ENCODE data around the gene SPRN. TPM values are rescaled to one million over a fixed set of nuclear protein-coding genes. Genes with fewer than 3 reads are reported as not detected.

The SPRN gene
- total and polyA plus RNA-seq, 2 of the 4 experiments (the other 2 are of a cell fraction): 0.36 to 2.3 TPM

DNA sequence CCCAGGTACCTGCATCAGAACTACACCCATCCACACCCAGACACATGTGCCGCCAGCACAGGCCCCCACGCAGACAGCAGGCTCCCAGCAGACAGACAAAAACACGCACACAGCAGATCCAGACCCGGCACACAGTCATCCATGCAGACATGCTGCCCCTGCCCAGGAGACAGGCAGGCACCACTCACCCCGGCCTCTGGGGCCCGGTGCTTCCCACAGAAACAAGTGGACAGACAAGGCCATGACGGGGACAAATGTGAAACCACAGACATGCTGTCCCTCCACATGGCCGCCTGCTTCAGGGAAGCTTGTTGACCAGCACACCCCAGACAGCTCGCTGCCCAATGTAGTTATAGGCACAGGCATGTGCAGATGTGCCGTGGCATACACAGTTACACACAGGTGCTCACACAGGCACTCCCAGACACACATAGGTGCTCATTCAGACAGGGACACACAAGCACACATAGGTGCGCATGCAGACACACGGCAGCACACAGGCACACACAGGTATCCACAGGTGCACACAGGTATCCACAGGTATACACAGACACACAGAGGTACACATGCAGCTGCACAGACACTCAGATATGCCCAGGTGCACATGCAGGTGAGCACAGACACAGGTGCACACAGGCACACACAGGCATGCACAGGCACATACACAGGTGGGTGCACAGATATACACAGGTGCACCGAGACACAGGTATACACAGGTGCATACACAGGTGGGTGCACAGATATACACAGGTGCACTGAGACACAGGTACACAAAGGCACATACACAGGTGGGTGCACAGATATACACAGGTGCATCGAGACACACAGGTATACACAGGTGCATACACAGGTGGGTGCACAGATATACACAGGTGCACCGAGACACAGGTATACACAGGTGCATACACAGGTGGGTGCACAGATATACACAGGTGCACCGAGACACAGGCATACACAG, 18.8 kb upstream of the SPRN start:
- TF ChIP-seq FOS (IDR thresholded peaks at IDR 0.05; ENCODE audit: low read depth, low read length): no peak
- TF ChIP-seq RFX5 (IDR thresholded peaks at IDR 0.05; ENCODE audit: low read depth, low read length): no peak
- no peak for TF ChIP-seq NFE2L2 (IDR thresholded peaks at IDR 0.05; ENCODE audit: low read depth, low read length)
- no peak for TF ChIP-seq CHD1 (IDR thresholded peaks at IDR 0.05; ENCODE audit: low read depth, low read length)
- no peak for TF ChIP-seq CEBPB (IDR thresholded peaks at IDR 0.05; ENCODE audit: low read depth, low read length)
- no peak for TF ChIP-seq RCOR1 (IDR thresholded peaks at IDR 0.05; ENCODE audit: insufficient replicate concordance, low read length)
- TF ChIP-seq BHLHE40 (IDR thresholded peaks at IDR 0.05; ENCODE audit: low read depth, low read length): no peak
- no peak overlapping the region for H2BK120ac ChIP-seq (ENCODE audit: low read depth, low read length)
- DNase-seq (no peak), ATAC-seq (ENCODE audit: low read depth) (no peak)
- no peak overlapping the region for H3K4me2 ChIP-seq (ENCODE audit: low read depth, low read length)
- H2BK20ac ChIP-seq (ENCODE audit: low read depth, low read length): no peak overlapping the region
- dilution Hi-C loops (cut with HindIII; ENCODE audit: low sequenced_read_pairs, unreplicated experiment): no loop called here
- no peak overlapping the region for H3K27ac ChIP-seq (ENCODE audit: insufficient read depth, low read length)
- no peak overlapping the region for H3K9ac ChIP-seq (ENCODE audit: low read depth, low read length)
- no peak overlapping the region for H4K5ac ChIP-seq (ENCODE audit: low read depth, low read length)
- intact Hi-C loops (cut with micrococcal nuclease): no loop called here
- no peak overlapping the region for H3K4me3 ChIP-seq (ENCODE audit: insufficient read depth, low read depth, low read length)
- H3K4me1 ChIP-seq (ENCODE audit: control insufficient read depth, insufficient read depth, low read length): no peaks in the 10 kb centered on the region
- H4K20me1 ChIP-seq (ENCODE audit: insufficient read depth, low read length): no peaks in the 10 kb centered on the region
- H3K79me1 ChIP-seq (ENCODE audit: low read depth in 1 of 2, low read length in 2 of 2): no peaks in the 10 kb centered on the region
- no peak overlapping the region for H4K91ac ChIP-seq (ENCODE audit: insufficient read depth, low read depth, low read length)
- H3K4ac ChIP-seq (ENCODE audit: low read depth, low read length): no peak overlapping the region
- no peak overlapping the region for H3K23ac ChIP-seq (ENCODE audit: low read depth, low read length)
- in situ Hi-C loops (cut with MboI; ENCODE audit: low sequenced_read_pairs): no loop called here
- no peak overlapping the region for H2AK5ac ChIP-seq (ENCODE audit: low read depth, low read length)
- no peaks in the 10 kb centered on the region for H3K36me3 ChIP-seq (ENCODE audit: control insufficient read depth, insufficient read depth, low read length)
- no peak overlapping the region for H2AFZ ChIP-seq (replicated peaks; ENCODE audit: low read length, poor library complexity)
- no peak overlapping the region for H2AK9ac ChIP-seq (replicated peaks; ENCODE audit: low read depth, low read length, poor library complexity)
- POLR2A ChIA-PET (ENCODE audit: unreplicated experiment): no interaction called here
- H3K27me3 ChIP-seq (ENCODE audit: control insufficient read depth, insufficient read depth, low read length): no peaks in the 10 kb centered on the region
- no peak overlapping the region for H4K8ac ChIP-seq (ENCODE audit: low read depth in 2 of 2, low read length in 2 of 2)
- H3K14ac ChIP-seq (replicated peaks; ENCODE audit: low read depth, low read length): no peak overlapping the region
- no peak overlapping the region for H3K18ac ChIP-seq (ENCODE audit: low read depth, low read length)
- no TSS peak for BruUV-seq (replicated peaks)
- no peaks in the 10 kb centered on the region; the same call in 1 of the 2 replicates for H3K9me1 ChIP-seq (ENCODE audit: insufficient read depth, low read length)
- CTCF ChIA-PET: no interaction called here
- no peak overlapping the region for H2BK5ac ChIP-seq (ENCODE audit: low read depth, low read length, poor library complexity, severe bottlenecking)
- no peak overlapping the region for H3K56ac ChIP-seq (ENCODE audit: extremely low read depth, insufficient read depth, low read length)
- H2BK15ac ChIP-seq (ENCODE audit: low read depth, low read length): no peak overlapping the region
- 88% methylated on average over 9 of the region's 16 CpGs; no CpG with 5 or more reads in 1 of the 2 experiments for WGBS, 2 experiments (ENCODE audit: extremely low coverage in 2 of 2, insufficient read length in 1 of 2)
- peaks cover 14% of the 10 kb centered on the region for H3K9me3 ChIP-seq (ENCODE audit: control insufficient read depth, insufficient read depth, low read length)

Data from IMR-90 (cell line).